ENCODE results near the gene RAD51B.

DNA sequence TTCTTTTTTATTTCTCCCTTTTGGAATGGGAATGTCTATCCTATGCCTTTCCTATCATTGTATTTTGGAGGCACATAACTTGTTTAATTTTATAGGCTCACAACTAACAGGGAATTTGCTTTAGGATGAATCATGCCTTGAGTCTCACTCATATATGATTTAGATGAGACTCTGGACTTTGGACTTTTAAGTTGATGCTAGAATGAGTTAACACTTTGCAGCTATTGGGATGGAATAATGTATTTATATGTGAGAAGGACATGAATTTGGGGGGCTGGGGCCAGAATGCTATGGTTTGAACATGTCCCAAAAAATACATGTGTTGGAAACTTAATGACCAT, 607.9 kb downstream of the RAD51B start:
- TF ChIP-seq POLR2A (IDR thresholded peaks at IDR 0.05): no peak
- no peak for TF ChIP-seq CTCF (IDR thresholded peaks at IDR 0.05)
- TF ChIP-seq EP300 (IDR thresholded peaks at IDR 0.05): no peak

All from upper lobe of left lung (tissue), 4 donors.